NCI-H2196 treated with DMSO at 0.1 percent for 48 hours (cell line): ENCODE results near the gene LCE1E.

Source experiments
- DNase-seq: peaks from one replicate; lab custom pipeline; 2025; ENCODE audit not compliant: unreplicated experiment; lab: John Stamatoyannopoulos, UW

Gene LCE1E

DNA sequence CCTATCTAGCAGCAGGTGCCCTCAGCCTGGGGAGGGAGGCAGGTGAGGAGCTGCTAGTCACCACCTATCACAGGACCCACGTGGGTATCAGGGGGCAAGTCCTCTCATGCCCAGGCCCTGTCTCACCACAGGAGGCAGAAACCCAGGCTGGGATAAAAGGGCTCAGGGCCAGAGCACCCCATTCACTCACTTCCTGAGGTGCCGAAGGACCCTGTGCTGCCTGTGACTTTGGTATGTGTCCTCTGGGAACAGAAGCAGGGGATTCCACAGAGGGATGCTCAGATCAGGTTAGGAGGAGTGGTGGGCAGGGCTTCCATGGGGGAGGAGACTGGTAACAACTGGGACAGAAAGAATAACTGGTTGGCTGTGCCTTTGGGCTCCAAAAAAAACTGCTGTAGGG lies at the start of gene LCE1E:
Gene LCE1E, plus strand, starts transcription at position 181 of the 400 bp plus-strand sequence. CDS start 1,043 bp downstream, outside the sequence.
- DNase-seq = no peak

DNA sequence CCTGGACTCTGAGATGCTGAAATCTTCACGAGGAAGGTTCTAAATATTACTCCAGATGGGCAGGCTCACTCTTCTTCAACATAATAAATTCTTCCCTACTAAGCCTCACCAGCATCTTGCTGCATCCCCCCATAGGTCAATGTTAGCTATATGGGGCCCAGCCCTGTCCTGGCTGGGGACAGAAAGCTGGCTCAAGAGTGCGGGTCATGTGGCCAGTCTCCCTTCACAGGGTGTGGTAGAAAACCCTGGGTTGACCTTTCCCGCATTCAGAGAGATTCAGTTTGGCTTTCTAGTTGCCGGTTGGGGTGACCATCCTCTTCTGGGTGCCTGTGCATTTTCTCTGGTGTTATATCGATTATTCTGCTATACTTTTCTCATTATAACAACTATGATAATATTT lies 48.1 kb upstream of the LCE1E start:
- DNase-seq = no peak

DNA sequence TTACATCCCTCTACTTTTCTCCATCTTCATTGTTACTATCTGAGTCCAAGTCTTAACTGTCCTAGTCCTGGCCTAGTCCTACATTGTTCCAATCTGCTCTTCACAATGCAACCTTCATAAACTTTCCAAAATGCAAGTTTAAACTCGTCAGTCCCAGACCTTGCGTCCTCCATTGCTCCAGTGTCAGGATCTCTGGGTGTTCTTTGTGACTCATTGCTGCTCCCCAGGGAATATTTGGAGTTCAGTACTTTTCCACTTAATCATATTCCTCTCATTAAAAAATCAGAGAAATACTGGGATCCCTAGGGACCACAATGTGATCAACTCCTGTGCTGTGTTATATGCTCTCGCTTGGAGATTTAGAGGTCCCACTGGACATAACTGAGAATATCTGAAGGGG lies 46.2 kb upstream of the LCE1E start:
- no peak for DNase-seq

- DNase-seq = no peak
Observed at GRCh38 chr1:152741656-152742055, 44.4 kb upstream of the LCE1E start.

DNA sequence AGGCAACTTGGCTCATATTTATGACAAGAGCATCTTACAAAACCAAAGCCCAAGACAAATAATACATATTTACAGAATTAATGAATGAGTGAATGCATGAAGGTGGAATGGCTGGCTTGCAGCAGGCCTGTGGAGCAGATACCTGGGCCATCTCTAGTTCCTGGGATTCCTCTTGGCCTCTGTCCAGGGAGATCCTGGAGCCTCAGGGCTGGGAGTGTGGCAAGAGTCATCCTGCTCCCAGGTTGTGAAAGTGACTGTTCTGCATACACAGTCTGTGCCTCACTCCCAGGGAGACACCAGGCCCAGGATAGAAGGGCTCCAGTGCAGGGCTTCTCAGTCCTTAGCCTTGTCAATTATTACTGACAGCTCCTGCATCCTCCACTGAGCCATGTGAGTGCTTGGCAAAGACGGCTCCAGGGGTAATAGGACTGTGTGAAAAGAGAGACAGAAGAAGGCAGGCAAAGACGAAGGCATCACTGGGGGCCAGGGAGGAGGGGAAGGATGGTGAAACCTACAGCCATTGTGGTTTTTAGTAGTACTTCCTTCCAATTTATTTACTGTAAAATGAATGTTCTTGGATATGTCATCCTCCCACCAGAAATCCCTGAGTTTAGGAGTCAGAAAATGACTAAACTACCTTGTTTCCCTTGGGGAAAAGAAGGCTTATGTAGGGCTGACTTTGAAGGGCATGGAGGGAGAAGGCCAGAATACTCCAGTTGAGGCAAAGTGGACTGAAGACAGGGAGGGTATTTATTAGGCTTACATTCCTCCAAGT lies 42.5 kb upstream of the LCE1E start:
- DNase-seq = no peak

DNA sequence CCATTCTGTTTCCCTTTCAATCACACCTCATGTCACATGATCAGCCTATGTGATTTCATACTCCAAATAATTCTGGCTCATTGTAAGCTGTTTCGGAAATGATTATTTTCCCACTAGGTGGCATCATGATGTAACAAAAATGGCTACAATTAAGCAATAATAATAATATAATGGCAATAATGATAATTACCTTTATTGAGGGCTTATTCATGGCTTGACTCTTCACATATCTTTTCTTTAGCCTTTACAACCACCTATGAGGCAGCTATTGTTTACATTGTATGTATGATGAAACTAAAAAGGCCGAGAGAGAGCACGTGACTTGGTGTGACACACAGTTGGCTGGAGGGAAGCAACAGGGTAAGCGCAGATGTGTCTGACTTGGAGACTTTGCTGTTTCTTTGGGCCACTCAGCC lies 40.8 kb upstream of the LCE1E start:
- DNase-seq = no peak

DNA sequence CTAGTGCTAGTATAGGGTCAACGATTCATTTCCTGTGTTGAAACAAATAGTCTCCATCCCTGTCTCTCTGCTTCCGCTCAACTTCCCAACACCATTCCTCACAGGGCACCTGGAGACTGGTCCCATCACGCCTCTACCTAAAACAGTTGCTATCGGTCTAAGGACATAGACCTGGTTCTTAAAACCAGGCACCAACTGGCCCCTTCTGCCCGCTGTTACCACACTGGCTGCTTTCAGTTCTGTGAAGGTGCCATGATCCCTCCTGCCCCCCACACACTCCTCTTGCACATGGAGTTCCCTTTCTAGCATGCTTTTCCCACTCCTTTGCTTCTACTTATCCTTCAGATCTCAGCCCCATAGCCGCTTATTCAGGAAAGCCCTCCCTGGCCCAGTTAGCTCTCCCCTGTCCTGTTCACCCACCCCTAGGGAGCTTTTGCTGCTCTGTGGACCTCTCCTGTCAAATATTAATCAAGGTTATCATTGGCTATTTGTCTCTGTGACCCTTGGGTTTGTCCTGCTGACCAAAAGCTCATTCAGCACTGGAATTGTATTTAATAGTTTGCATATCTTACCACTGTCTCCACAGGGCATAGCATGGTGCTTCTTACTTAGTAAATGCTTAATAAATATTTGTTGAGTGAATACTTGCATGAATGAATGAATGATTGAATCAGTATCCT lies 40.2 kb upstream of the LCE1E start:
- DNase-seq = no peak

- no peak for DNase-seq
Observed at GRCh38 chr1:152747831-152748230, 38.2 kb upstream of the LCE1E start.

DNA sequence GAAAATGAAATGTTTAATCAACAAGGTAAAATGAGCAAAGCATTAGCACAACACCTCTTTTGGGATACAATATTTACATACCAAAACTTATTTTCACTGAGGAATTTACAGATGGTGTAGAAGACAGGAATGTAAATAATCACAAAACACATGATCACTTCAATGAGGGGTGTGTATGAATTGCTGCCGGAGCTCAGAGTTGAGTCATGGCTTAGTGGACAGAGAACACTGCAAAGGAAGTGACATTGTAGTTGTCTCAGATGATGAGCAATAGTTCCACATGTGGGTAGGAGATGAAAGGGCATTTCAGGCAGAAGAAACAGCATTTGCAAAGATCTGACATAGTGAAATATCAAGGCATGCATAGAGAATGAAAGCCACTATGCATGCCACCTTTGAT lies 33.8 kb upstream of the LCE1E start:
- no peak for DNase-seq

DNA sequence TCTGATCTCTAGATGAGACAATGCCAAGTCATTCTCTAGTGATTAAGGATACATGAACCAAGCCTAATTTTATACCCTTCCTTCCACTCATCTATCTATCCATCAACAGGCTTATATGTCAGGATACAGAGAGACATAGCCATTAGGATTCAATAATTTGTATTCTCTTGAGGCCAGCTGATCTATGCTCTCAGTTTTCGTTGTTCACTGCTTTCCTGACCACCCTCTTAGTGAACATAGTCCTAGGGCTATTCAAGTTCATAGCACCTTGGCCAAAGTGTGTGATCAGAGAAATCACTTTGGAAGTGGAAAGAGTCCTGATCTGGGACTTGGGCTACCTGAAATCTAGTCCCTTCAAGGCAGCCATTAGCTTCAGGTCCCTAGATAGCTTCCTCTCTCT lies 32.5 kb upstream of the LCE1E start:
- no peak for DNase-seq

- DNase-seq = no peak
Observed at GRCh38 chr1:152756872-152757271, 29.2 kb upstream of the LCE1E start.

DNA sequence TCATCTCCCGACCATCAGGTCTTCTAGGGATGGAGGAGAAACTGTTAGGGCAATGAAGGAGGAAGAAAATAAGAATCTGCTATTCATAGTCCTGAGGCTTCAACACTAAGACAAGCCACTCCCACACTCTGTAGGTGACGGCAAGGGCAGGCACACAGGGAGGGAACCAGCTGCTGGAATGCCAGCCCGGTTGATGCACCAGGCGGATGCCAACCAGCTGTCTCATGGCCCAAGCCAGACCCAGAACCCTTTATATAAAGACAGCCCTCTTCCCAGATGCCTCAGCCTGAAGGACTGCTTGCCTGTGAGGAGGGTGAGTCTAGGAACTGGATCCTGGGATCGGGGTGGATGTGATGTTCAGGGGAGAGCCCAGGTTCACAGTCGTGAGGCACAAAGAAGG lies 28.3 kb upstream of the LCE1E start, which contains the start of gene KPRP:
Gene KPRP, plus strand, starts transcription at position 279 of the 400 bp plus-strand sequence. CDS start 1,564 bp downstream, outside the sequence.
- no peak for DNase-seq

DNA sequence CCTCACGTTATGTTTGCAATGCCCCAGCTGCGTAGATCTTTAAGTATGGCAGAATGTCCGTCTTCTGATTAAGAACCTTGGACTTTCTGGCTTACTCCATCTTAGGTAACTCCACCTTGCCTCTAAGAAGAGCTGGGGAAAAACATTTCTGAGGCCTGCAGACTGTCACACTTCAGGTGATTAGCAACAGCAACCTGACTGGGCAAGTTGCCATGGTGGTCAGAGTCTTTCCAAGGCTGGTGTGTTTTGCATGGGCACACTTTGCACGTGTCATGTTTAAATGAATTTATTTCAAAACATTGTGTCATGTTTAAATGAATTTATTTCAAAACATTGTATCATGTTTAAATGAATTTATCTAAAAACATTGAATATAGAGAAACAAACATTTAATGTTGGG lies 27.4 kb upstream of the LCE1E start:
- DNase-seq = no peak

- no peak for DNase-seq
Observed at GRCh38 chr1:152759453-152760173, 26.4 kb upstream of the LCE1E start.

- no peak for DNase-seq
Observed at GRCh38 chr1:152760551-152761190, 25.4 kb upstream of the LCE1E start.

- DNase-seq = no peak
Observed at GRCh38 chr1:152761609-152762213, 24.3 kb upstream of the LCE1E start.

DNA sequence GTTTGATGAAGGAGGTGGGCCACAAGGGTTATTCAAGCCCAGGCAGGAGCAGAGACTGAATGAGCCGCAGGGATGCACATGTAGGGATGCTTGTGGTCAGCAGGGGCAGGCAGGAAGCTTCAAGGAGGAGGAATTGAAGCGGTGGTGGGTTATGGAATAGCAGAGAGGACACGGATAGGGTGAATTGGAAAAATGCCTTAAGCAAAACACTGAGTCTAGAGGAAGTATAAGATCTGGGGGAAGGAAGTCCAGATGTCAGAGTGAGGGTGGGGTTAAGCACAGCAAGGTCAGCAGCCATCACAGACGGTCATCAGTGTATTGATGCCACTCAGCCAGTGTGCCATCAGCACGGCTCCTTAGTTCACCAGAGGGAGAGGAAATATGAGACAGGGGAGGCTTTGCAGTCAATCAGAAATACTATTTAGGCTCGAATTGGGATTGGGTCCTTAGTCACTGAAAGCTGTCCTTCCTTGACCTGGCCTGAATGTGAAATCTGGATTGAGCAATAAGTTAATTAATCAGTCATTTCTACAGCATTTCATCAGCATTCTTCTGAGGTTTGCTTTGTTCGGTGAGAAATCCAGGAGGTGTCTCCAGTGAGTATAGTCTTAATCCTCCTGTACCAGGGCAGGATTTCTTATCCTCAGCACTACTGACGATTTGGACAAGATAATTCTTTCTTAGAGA lies 17.1 kb upstream of the LCE1E start:
- no peak for DNase-seq

- DNase-seq = no peak
Observed at GRCh38 chr1:152770411-152770810, 15.6 kb upstream of the LCE1E start.

DNA sequence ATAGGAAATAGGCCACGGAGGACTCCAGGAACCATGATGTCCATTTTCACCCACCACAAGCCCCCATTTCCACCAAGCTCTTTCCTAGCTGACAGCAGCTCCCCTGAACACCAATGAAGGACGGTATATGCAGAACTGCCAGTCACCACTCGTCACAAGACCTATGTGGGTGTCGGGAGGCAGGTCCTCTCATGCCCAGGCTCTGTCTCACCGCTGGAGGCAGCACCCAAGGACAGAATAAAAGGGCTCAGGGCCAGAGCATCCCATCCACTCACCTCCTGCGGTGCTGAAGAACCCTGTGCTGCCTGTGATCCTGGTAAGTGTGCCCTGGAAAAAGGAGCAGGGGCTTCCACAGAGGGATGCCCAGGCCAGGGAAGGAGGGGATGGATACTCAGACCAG lies 11.2 kb upstream of the LCE1E start, which contains the start of gene LCE1F:
Gene LCE1F, plus strand, starts transcription at position 266 of the 400 bp plus-strand sequence. CDS start 1,232 bp downstream, outside the sequence.
- DNase-seq = no peak

- no peak for DNase-seq
Observed at GRCh38 chr1:152776361-152776760, 9.7 kb upstream of the LCE1E start.
